Tibial artery (tissue), 4 donors: ENCODE data around the gene CHMP2A.
A peak's percentile ranks its signal among the peaks of the same experiment; 100 is the strongest.

Experiments
- DNase-seq, 2 donors: peaks; one replicate each; pipeline ENCODE4 v3.0.0-alpha.2; 2019
- H3K27ac ChIP-seq, 2 donors: fragments of 200-600 bp; sonication (generic) in 1 of 2; 1 replicate in 1 of 2; 2 replicates in 1 of 2; pipeline ENCODE4 v1.5.1; 2018 to 2019; ENCODE audit warnings: mild to moderate bottlenecking in 1 of 2
- H3K27me3 ChIP-seq, 2 donors: fragments of 200-600 bp; sonication (generic) in 1 of 2; one replicate each; pipeline versions ENCODE4 v1.5.1 to v1.6.0; 2016 to 2019
- H3K36me3 ChIP-seq, 3 donors: fragments of 200-600 bp; sonication (generic) in 2 of 3; one replicate each; pipeline ENCODE4 v1.5.1; 2016 to 2019; ENCODE audit warnings: mild to moderate bottlenecking in 2 of 3
- H3K4me1 ChIP-seq, 4 donors: fragments of 200-600 bp; sonication (generic) in 2 of 4; 1 replicate in 3 of 4; 2 replicates in 1 of 4; pipeline ENCODE4 v1.5.1; 2016 to 2019
- H3K4me3 ChIP-seq, 2 donors: fragments of 200-600 bp; sonication (generic) in 1 of 2; 1 replicate in 1 of 2; 2 replicates in 1 of 2; pipeline ENCODE4 v1.5.1; 2018 to 2019; ENCODE audit warnings: mild to moderate bottlenecking in 2 of 2
- H3K9me3 ChIP-seq, 3 donors: fragments of 200-600 bp; sonication (generic) in 1 of 3; one replicate each; pipeline ENCODE4 v1.5.1; 2016 to 2019
- intact Hi-C: fragments of 100-400 bp; cut with DNase I; formaldehyde crosslinking; loops from one replicate; pipeline ENCODE4 v1.15.0; 2023; ENCODE audit warnings: low total_unique reads
- TF ChIP-seq, protein P1 (sequence below), 2 experiments: fragments of 200-600 bp in 1 of 2; fragments of 450-650 bp in 1 of 2; IDR thresholded peaks; one replicate each; pipeline ENCODE4 v1.5.1; 2017 to 2019; ENCODE audit warnings: antibody characterized with exemption in 2 of 2, mild to moderate bottlenecking in 1 of 2, moderate library complexity in 1 of 2

The CHMP2A gene

DNA sequence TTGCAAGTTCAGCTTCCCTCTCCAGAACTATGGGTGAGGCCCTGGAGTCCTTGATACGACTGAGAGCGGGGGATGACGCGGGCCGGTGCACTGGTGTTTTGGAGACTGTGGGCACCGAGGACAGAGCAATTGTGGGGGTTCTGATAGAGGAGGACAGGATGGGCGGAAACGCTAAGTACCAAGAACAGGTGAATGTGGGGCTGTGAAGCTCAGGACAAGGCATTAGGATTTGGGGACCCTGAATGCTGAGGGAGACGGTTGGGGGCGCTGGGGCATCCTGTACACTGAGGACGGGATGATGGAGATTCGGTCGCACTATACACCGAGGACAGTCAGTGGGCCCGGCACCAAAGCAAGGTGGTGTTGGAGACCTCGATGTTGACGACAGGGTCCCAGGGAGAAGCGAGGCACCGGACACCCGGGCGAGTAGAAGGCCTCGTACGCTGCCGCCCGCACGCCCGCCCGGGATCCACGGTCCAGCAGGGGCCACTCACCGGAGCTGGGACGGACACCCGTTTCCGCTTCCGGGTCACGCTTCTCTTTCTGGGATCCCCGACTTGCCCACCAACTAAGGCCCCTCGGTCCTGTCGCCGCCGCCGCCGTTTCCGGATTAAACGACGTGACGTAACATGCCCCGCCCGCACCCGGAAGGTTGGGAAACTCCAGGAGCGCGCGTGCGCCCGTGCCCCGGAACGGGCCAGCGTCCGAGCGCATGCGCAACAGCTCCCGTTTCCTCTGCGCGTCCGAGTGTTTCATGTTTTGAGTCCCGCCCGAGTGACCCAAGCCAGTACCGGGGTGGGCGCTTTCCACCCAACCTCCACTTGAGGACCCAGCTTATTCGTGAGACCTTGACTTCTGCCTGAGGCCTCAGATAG is at the start of gene CHMP2A:
Gene CHMP2A (minus strand): TSS at position 612 of the 875 bp plus-strand sequence. CDS start 893 bp downstream, outside the sequence.
- Histone ChIP-seq H3K36me3 (peaks cover 37 to 52% (median 47%) of the 10 kb centered on the region in 3 donors), H3K27me3 (no peaks in the 10 kb centered on the region), H3K27ac (peak within 1 kb of the TSS; percentile 99 to 100), H3K4me1 (peaks cover 0 to 48% (median 40%) of the 10 kb centered on the region in 4 donors), H3K4me3 (peak within 1 kb of the TSS; percentile 65 to 89), H3K9me3 (no peaks in the 10 kb centered on the region)
- peak; percentile 98 to 100 for DNase-seq
- intact Hi-C loops, result no loop called here
- TF ChIP-seq, protein P1, sequence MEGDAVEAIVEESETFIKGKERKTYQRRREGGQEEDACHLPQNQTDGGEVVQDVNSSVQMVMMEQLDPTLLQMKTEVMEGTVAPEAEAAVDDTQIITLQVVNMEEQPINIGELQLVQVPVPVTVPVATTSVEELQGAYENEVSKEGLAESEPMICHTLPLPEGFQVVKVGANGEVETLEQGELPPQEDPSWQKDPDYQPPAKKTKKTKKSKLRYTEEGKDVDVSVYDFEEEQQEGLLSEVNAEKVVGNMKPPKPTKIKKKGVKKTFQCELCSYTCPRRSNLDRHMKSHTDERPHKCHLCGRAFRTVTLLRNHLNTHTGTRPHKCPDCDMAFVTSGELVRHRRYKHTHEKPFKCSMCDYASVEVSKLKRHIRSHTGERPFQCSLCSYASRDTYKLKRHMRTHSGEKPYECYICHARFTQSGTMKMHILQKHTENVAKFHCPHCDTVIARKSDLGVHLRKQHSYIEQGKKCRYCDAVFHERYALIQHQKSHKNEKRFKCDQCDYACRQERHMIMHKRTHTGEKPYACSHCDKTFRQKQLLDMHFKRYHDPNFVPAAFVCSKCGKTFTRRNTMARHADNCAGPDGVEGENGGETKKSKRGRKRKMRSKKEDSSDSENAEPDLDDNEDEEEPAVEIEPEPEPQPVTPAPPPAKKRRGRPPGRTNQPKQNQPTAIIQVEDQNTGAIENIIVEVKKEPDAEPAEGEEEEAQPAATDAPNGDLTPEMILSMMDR (IDR thresholded peaks at IDR 0.05), result no peak

DNA sequence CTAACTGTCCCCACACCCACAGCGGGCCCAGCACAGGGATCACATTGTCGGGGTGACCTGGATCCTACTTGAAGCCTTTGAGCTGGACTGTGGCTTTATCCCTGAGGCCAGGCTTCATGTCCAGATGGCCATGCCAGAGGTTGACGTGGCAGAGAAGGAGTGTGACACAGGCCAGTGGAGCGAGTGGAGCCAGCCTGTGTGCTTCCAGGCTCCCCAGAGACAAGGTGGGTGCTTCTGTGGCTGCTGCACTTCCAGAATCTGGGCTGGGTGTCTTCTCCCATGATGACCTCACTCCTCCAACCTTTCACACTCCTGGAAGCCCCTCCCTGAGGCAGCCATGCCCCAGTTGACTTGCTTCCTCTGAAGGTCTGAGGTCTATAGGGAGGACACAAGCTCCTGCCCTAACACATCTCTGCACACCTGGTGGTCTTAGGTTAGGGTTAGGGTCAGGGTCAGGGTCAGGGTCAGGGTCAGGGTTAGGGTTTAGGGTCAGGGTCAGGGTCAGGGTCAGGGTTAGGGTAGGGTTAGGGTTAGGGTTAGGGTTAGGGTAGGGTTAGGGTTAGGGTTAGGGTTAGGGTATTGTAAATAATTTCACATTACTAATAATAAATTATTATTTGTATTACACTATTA is 31.3 kb upstream of the CHMP2A start:
- no peaks in the 10 kb centered on the region for H3K27me3 ChIP-seq
- DNase-seq, result no peak
- TF ChIP-seq, protein P1 (IDR thresholded peaks at IDR 0.05), result no peak
- no peak overlapping the region for H3K4me3 ChIP-seq
- peaks cover 8 to 33% (median 22%) of the 10 kb centered on the region in 3 donors for H3K36me3 ChIP-seq
- no peaks in the 10 kb centered on the region for H3K9me3 ChIP-seq
- intact Hi-C loops, result no loop called here
- peaks cover 0 to 2% (median 0%) of the 10 kb centered on the region in 4 donors for H3K4me1 ChIP-seq
- H3K27ac ChIP-seq, result no peak overlapping the region

DNA sequence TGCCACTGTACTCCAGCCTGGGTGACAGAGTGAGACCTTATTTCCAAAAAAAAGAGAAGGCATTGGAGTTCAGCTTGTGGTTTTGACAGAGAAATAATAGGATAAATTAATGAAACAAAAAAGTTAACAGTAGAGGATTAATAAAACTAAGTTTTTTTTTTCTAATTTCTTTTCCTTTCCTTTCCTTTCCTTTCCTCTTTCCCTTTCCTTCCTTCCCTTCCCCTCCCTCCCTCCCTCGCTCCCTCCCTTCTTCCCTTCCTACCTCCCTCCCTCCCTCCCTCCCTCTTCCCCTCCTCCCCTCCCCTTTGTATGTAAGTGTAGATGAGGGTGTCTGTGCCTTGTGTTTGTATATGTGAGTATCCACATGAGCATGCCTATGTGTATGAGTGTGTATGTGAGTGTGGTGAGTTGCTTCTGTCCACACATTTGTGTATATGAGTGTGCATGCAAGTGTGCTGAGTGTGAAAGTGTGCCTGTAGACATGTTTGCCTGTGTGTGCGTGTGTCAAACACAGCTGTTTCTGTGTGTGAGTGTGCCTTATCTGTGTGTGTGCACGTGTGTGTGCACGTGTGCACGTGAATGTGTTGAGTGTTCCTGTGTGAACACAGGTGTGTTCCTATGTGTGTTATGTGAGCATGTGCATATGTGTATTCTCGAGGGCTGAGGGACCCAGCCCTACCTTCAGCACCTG is 30.7 kb upstream of the CHMP2A start:
- intact Hi-C loops, result no loop called here
- H3K4me3 ChIP-seq, result no peak overlapping the region
- no peak for DNase-seq
- no peak overlapping the region for H3K27ac ChIP-seq
- TF ChIP-seq, protein P1 (IDR thresholded peaks at IDR 0.05), result no peak
- no peaks in the 10 kb centered on the region for H3K27me3 ChIP-seq
- H3K9me3 ChIP-seq, result no peaks in the 10 kb centered on the region
- H3K4me1 ChIP-seq, result peaks cover 0 to 8% (median 2%) of the 10 kb centered on the region in 4 donors
- H3K36me3 ChIP-seq, result peaks cover 8 to 34% (median 22%) of the 10 kb centered on the region in 3 donors

DNA sequence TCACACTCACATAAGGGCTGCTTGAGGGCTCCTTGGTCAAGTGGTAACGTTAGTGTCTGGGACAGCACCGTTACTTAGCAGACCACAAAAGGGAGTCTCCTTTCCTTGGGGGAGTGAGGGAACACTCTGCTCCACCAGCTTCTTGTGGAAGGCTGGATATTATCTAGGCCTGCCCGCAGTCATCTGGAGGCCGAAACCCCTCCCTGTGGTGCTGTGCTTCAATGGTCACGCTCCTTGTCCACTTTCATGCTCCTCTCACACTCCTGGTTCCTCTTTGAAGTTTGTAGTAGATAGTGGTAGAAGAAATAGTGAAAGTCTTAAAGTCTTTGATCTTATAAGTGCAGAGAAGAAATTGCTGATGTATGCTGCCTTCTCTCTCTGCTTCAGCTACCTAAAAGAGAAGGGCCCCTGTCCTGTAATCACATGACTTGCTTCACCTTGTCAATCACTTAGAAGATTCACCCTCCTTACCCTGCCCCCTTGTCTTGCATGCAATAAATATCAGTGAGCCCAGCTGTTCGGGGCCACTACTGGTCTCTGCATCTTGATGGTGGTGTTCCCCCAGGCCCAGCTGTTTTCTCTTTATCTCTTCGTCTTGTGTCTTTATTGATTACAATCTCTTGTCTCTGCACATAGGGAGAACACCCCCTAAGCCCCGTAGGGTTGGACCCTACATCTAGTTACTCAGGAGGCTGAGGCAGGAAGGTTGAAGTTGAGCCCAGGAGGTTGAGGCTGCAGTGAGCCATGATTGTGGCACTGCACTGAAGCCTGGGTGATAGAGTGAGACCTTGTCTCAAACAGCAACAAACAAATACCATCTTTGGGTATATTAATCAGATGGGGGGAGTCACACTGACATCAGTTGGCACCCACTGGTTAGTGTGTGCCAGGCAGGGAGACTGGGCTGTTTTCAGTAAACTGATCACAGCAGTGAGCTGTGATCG is 29.9 kb upstream of the CHMP2A start:
- intact Hi-C loops, result no loop called here
- no peaks in the 10 kb centered on the region for H3K27me3 ChIP-seq
- no peak overlapping the region for H3K4me3 ChIP-seq
- peaks cover 8 to 34% (median 22%) of the 10 kb centered on the region in 3 donors for H3K36me3 ChIP-seq
- no peak overlapping the region for H3K27ac ChIP-seq
- TF ChIP-seq, protein P1 (IDR thresholded peaks at IDR 0.05), result no peak
- peaks cover 0 to 8% (median 3%) of the 10 kb centered on the region in 4 donors for H3K4me1 ChIP-seq
- DNase-seq, result no peak
- no peaks in the 10 kb centered on the region for H3K9me3 ChIP-seq
